ENCODE results near the gene GFRA1.

GFRA1 gene

DNA sequence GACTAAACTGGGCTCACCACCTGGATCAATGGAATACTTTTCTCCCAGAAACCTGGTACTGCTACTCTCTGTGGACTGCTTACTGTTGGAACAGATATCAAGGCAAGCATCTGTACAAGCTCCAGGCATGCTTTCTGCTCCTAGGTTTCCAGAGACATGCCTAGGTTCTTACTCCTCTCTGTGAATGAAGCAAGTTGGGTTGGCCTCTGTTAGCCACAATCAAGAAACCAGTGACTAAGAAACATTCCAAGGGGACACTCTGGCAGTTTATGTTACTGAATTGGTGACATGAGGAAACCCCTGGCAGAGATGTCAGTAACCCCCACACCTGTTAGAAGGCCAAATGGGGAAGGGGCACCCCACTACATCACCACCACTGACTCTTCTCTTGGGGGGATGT lies 121.9 kb downstream of the GFRA1 start:
- Mint-ChIP-seq H3K9me3 (no peaks in the 10 kb centered on the region), H3K4me1 (peaks cover 20% of the 10 kb centered on the region), H3K36me3 (ENCODE audit: low read depth) (no peaks in the 10 kb centered on the region), H3K4me3 (no peak overlapping the region), H3K27ac (no peak overlapping the region), H3K27me3 (ENCODE audit: low read depth) (peaks cover 3% of the 10 kb centered on the region)
- TF ChIP-seq, protein P1, sequence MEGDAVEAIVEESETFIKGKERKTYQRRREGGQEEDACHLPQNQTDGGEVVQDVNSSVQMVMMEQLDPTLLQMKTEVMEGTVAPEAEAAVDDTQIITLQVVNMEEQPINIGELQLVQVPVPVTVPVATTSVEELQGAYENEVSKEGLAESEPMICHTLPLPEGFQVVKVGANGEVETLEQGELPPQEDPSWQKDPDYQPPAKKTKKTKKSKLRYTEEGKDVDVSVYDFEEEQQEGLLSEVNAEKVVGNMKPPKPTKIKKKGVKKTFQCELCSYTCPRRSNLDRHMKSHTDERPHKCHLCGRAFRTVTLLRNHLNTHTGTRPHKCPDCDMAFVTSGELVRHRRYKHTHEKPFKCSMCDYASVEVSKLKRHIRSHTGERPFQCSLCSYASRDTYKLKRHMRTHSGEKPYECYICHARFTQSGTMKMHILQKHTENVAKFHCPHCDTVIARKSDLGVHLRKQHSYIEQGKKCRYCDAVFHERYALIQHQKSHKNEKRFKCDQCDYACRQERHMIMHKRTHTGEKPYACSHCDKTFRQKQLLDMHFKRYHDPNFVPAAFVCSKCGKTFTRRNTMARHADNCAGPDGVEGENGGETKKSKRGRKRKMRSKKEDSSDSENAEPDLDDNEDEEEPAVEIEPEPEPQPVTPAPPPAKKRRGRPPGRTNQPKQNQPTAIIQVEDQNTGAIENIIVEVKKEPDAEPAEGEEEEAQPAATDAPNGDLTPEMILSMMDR (IDR thresholded peaks at IDR 0.05; ENCODE audit: unreplicated experiment in 3 of 3) = no peak

DNA sequence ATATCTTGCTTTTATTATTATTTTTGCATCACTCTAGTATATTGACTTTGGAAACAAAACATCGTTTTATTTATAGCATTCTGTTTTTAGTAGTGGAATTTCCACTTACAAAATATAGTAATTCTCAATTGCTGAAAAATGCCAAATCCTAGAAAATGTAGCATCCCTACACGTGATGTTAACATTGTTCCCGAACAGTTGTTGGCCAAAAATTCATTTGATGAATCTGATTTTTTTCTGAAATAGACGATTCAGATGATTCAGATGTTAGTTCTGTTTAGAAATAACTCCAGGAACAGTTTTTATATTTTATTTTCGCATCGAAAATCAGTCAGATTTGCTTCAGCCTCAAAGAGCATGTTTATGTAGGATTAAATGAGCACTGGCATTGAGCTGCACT lies 122.4 kb downstream of the GFRA1 start:
- H3K9me3 Mint-ChIP-seq = no peaks in the 10 kb centered on the region
- peaks cover 3% of the 10 kb centered on the region for H3K27me3 Mint-ChIP-seq (ENCODE audit: low read depth)
- H3K4me1 Mint-ChIP-seq = peaks cover 16% of the 10 kb centered on the region
- H3K27ac Mint-ChIP-seq = no peak overlapping the region
- TF ChIP-seq, protein P1 (IDR thresholded peaks at IDR 0.05; ENCODE audit: unreplicated experiment in 3 of 3) = no peak
- H3K4me3 Mint-ChIP-seq = no peak overlapping the region
- H3K36me3 Mint-ChIP-seq (ENCODE audit: low read depth) = no peaks in the 10 kb centered on the region

DNA sequence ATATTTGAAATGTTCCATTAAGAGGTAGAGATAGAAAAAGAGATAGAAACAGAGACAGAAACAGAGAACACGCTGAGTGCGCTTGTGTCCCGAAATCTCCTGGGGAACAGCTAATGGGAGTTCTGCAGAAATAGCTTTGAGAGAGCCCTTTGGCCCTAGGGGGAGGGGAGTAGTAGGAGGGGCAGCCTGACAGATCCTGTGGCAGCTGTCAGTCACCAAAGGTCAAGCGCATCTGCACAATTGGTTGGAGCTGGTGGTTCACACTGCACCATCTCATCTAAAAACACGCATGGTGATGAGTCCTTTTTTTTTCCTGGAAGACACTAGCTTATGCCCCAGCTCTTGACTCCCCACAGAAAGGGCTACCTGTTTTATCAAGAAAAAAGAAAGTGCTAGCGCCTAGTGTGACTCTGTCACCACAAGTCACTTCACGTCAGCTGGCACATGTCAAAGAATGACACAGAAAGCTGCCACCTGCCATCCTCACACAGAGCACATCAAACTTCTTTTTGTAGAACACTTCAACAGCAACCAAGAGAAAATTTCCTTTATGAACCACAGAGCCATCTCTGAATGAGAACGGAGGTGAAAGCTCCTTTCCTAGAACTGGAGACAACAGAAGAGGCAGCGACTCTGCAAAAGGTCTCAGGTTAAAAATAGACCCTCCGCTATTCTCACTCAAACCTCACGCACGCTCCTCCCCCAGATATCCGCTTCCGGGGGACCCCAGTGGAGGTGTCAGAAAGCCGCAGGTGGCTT lies 125.7 kb downstream of the GFRA1 start:
- Mint-ChIP-seq H3K4me1 (peaks cover 20% of the 10 kb centered on the region), H3K36me3 (ENCODE audit: low read depth) (no peaks in the 10 kb centered on the region), H3K27me3 (ENCODE audit: low read depth) (peaks cover under 1% of the 10 kb centered on the region), H3K9me3 (no peaks in the 10 kb centered on the region), H3K27ac (no peak overlapping the region), H3K4me3 (no peak overlapping the region)
- TF ChIP-seq, protein P1 (IDR thresholded peaks at IDR 0.05; ENCODE audit: unreplicated experiment in 3 of 3) = no peak

DNA sequence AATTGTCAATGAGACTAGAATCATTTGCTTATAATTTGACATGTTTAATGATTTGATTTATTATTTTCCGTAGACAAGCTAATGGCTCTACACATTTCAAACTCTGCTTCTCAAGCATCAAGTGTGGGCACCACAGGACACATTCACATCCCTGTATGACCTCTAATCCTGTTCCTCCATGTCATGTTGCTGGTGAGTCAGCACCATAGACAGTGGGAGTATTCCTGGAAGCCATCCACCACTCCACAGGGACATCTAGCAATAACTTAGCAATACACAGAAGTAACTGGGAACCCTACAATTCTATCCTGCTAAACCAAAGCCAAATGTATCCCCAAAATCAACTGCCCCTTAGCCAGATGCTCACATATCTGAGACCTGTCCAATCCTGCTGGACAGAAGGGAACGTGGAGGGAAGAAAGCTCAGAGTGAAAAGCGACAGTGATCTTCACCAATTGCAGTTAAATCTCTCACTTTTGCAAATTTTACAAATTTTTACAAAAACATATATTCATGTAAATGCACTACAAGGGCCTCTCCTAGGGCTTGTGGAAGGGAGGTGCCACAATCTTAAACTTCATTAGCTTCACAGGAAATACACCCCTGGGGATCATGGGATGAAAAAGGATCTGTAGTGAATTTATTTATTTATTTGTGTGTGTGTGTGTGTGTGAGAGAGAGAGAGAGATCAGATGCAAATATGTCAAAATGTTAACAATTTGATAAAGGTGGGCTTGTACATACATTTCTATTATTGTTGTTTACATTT lies 126.5 kb downstream of the GFRA1 start:
- H3K9me3 Mint-ChIP-seq = no peaks in the 10 kb centered on the region
- TF ChIP-seq, protein P1 (IDR thresholded peaks at IDR 0.05; ENCODE audit: unreplicated experiment in 3 of 3) = no peak
- no peaks in the 10 kb centered on the region for H3K27me3 Mint-ChIP-seq (ENCODE audit: low read depth)
- H3K36me3 Mint-ChIP-seq (ENCODE audit: low read depth) = no peaks in the 10 kb centered on the region
- H3K27ac Mint-ChIP-seq = no peak overlapping the region
- H3K4me1 Mint-ChIP-seq = peaks cover 20% of the 10 kb centered on the region
- H3K4me3 Mint-ChIP-seq = no peak overlapping the region

DNA sequence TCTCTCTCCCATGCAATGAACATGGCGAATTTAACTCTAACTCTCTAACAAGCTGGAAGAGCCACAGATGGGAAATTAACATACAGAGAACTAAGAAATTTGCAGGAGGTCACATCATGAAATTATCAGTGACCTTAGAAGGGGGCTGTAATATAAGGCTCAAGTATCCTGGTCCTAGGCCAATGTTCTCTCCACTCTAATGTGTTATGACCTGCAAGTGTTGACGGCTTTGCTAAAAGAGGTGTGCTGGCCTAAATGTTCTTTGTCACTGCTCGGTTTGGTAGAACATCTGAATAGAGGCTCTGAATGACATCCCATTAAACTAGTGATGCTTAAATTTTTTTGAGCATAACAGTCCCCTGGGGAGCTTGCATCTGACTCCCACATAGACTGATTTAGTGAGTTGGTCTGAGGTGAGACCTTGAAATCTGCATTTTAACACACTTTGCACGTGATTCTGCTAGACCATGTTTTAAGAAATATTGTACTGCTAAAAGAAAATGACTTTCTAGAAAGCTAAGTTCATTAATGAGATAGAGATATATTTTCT lies 129.3 kb downstream of the GFRA1 start:
- Mint-ChIP-seq H3K27ac (no peak overlapping the region), H3K9me3 (no peaks in the 10 kb centered on the region), H3K4me1 (peaks cover 20% of the 10 kb centered on the region), H3K27me3 (ENCODE audit: low read depth) (no peaks in the 10 kb centered on the region), H3K4me3 (no peak overlapping the region), H3K36me3 (ENCODE audit: low read depth) (no peaks in the 10 kb centered on the region)
- TF ChIP-seq, protein P1 (IDR thresholded peaks at IDR 0.05; ENCODE audit: unreplicated experiment in 3 of 3) = no peak

All from nephron (organoid).